CD4-positive, alpha-beta T cell treated with Interleukin-6 at 100 ng/mL for 8 hours (primary cell): ENCODE measurements around the gene TNFRSF21.
"Not testable (repeated sequence)": the region's sequence is repeated elsewhere in the genome, so short reads cannot be mapped to it uniquely, and the experiment has no call there.

Experiments
- DNase-seq: peaks from one replicate; pipeline ENCODE4 v3.0.0-alpha.2; 2020; ENCODE audit warnings: mixed read lengths, low spot score

The TNFRSF21 gene

GRCh38 chr6:47309291-47310130, at the start of gene TNFRSF21:
Gene TNFRSF21, minus strand, starts transcription at chr6:47309905. Its CDS starts 394 bp downstream, at chr6:47309511.
- peak; percentile 56 for DNase-seq

- DNase-seq = no peak
Measured at GRCh38 chr6:47358440-47359225, 48.9 kb upstream of the TNFRSF21 start.

GRCh38 chr6:47357827-47358226, 48.1 kb upstream of the TNFRSF21 start:
- no peak for DNase-seq

- DNase-seq = no peak
Measured at GRCh38 chr6:47355496-47355895, 45.8 kb upstream of the TNFRSF21 start.

- DNase-seq = no peak
Measured at GRCh38 chr6:47353871-47354270, 44.2 kb upstream of the TNFRSF21 start.

- DNase-seq = no peak
Measured at GRCh38 chr6:47352966-47353365, 43.3 kb upstream of the TNFRSF21 start.

GRCh38 chr6:47352194-47352920, 42.7 kb upstream of the TNFRSF21 start:
- DNase-seq = no peak

- no peak for DNase-seq
Measured at GRCh38 chr6:47351621-47352020, 41.9 kb upstream of the TNFRSF21 start.

GRCh38 chr6:47349931-47350330, 40.2 kb upstream of the TNFRSF21 start:
- DNase-seq = no peak

- no peak for DNase-seq
Measured at GRCh38 chr6:47348316-47348863, 38.7 kb upstream of the TNFRSF21 start.

GRCh38 chr6:47345761-47346160, 36.1 kb upstream of the TNFRSF21 start:
- DNase-seq = no peak

GRCh38 chr6:47344022-47344421, 34.3 kb upstream of the TNFRSF21 start:
- DNase-seq = no peak

- no peak for DNase-seq
Measured at GRCh38 chr6:47343600-47343999, 33.9 kb upstream of the TNFRSF21 start.

- DNase-seq = no peak
Measured at GRCh38 chr6:47342824-47343223, 33.1 kb upstream of the TNFRSF21 start.

GRCh38 chr6:47337519-47337918, 27.8 kb upstream of the TNFRSF21 start:
- no peak for DNase-seq

GRCh38 chr6:47336334-47336733, 26.6 kb upstream of the TNFRSF21 start:
- no peak for DNase-seq

- no peak for DNase-seq
Measured at GRCh38 chr6:47335466-47335865, 25.8 kb upstream of the TNFRSF21 start.

GRCh38 chr6:47334334-47334733, 24.6 kb upstream of the TNFRSF21 start:
- DNase-seq = no peak

- not testable (repeated sequence) for DNase-seq
Measured at GRCh38 chr6:47328606-47329005, 18.9 kb upstream of the TNFRSF21 start.

- DNase-seq = not testable (repeated sequence)
Measured at GRCh38 chr6:47328139-47328538, 18.4 kb upstream of the TNFRSF21 start.

- DNase-seq = no peak
Measured at GRCh38 chr6:47323887-47324286, 14.2 kb upstream of the TNFRSF21 start.

GRCh38 chr6:47323321-47323720, 13.6 kb upstream of the TNFRSF21 start:
- DNase-seq = no peak
